HTERT RPE-1 (cell line): Measurements from ENCODE around the gene PCSK7.

Experiments used
- in situ Hi-C: fragments of 300-500 bp; cut with MboI; formaldehyde crosslinking; loops from 4 replicates; pipeline ENCODE4 v1.14.3; 2020; ENCODE audit warnings: low sequenced_read_pairs

Gene PCSK7

DNA sequence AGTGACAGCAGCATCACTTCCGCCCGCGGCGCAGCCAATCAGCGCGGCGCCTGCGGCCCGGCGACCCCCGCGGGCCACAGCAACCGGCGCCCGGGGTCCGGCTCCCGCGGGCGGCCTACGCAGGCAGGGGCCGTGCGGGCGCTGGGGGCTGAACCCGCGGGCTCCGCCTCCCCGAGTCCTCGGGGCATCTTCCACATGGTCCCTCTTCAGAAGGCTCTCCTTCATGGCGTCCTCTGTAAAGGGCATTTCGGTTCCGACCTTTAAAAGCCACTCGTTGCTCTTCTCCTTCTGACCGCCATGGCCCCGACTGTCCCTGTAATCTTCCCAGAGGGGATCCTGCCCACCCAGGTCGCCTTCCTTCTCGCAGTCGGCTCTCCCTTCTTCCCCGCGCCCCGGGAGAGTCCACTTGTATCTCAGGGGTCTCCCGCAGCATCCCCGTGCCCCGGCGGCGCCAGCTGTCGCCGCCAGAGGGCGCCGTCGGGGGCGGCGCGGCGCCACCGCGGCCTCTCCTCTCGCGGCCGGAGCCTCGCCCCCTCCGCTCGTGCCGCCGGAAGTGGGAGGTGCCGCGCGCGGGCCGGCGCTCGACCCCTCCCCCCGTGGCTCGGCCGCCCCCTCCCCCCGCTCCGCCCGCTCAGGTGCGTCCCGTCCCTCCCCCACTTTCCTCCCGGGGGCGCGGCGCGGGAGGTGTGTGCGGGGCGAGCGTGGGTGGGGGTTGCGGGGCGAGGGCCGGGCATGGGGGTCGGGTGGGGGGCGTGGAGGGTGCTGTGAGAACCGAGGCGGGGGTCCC, 412 bp upstream of the PCSK7 start, which contains the start of gene RNF214:
TSS of gene RNF214 (plus strand) at position 580 of the 787 bp plus-strand sequence. CDS start 1,602 bp downstream, outside the sequence.
- in situ Hi-C loops = no loop called here

DNA sequence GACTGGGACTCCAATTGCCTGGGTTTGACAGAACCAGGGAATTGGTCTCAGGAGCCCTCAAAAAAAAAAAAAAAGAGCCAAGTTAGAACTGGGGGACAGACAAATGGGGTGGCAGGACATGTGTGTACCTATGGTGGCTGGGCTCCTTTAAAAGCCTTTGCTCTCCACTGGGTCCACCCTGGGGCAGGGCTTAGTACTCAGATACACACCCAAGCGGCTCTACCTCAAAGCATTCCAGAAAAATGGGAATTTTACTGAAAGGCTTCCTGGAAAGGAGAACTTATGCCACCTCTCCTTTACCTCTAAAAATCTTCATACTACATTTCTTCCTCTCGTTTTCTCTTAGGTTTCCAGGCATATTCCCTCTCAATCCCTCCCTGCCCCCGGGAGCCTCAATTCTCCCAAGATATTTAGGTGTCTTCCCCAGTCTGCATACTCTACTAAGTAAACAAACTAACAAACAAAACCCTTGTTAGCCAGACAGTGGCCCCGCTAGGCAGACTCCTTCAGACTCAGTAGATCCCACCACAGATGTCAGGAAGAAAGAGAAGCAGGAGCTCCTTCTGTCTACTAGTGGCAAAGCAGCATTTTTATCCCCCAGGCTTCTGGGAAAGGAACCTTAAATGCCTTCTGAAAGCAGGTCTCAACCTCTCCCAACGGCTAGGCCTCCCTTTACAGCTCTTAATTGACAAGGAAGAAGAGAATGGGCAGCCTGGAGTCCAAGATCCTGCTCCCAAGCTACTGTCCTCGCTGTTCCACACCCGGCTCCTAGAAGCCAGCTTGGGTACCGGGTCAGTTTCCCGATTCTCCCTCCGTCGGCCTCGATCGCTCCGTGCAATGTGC, 653 bp downstream of the PCSK7 start:
- in situ Hi-C loops = no loop called here

DNA sequence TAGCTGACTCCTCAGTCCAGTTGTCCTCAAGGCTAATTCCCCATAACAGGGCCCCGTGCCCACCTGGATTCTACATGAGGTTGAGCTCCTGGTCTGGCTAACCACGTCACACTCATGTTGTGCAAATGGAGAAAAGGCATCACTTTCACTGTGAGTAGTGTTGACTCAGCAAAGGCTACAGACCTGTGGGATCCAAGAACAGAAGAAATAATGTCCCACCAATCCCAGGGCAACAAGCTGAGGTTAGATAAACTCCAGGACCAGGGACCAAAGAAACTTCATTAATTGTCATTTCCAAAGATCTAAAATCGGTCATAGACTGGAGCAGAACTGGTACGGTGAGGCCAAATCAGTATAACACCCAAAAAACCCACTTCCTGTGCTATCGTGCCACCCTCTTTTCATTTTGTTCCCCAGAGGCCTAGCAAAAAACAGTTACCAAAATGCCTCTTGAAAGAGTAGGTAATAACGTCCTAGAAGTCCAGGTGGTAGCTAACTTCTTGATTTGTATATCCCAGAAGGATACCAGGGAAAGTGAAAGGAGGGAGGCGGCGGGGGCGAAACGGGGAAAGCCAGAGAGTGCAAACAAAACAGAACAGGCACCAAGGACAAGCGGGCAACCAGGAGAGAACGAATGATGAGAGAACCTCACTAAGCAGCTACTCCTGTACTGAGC, 1.4 kb downstream of the PCSK7 start:
- in situ Hi-C loops = no loop called here

DNA sequence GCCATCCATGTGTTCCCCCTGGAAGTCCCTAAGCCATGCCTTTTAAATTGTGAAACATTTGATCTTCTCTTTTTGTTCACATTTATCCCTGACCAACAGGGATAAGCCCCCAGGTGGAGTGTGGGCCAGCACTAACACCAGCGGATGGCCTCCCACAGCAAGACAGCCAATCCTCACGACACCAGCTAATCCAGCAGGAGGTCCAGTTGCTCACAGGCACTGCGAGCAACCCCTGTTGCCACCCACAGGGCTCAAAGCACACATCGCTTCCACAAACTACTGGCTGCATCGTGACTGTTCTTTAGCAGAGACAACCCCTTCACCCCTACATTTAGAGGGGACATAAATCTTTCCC, 2.0 kb downstream of the PCSK7 start:
- in situ Hi-C loops = no loop called here

DNA sequence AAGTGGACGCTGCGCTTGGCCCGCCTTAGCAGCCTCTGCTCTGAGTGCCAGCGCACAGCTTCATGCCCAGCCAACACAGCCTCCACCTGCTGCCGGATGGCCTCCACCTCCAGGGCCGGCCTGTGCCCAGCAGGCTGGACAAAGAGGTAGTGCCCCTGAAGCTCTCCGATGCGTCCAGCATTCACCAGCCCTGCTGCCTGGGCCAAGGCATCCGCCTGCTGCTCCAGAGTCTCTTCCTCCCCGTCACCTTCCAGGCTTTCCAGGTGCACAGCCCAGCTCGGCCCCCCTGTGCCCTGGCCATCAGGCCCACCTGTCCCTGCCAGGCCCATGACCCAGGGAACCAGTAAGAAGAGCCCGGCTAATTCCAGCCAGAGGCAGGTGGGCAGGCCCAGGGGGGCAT, 2.5 kb downstream of the PCSK7 start:
- in situ Hi-C loops = no loop called here

DNA sequence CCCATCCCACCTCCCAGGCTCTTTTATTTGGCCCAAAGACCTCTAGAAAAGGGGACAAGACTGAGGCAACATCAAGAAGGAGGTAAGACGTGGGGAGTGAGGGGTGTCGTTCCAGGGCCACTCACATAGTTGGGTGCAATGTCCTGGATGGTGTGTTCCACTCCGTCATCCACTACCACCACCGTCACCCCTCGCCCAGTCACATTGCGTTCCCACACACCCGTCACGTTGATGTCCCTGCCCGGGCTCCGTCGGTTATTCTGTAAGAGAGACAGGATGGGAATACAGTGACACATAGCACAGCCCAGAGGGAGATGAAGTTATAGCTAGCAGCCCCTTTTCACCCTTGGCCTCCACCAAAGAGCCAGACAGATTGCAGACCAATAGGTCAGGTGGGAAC, 3.8 kb downstream of the PCSK7 start:
- in situ Hi-C loops = no loop called here

DNA sequence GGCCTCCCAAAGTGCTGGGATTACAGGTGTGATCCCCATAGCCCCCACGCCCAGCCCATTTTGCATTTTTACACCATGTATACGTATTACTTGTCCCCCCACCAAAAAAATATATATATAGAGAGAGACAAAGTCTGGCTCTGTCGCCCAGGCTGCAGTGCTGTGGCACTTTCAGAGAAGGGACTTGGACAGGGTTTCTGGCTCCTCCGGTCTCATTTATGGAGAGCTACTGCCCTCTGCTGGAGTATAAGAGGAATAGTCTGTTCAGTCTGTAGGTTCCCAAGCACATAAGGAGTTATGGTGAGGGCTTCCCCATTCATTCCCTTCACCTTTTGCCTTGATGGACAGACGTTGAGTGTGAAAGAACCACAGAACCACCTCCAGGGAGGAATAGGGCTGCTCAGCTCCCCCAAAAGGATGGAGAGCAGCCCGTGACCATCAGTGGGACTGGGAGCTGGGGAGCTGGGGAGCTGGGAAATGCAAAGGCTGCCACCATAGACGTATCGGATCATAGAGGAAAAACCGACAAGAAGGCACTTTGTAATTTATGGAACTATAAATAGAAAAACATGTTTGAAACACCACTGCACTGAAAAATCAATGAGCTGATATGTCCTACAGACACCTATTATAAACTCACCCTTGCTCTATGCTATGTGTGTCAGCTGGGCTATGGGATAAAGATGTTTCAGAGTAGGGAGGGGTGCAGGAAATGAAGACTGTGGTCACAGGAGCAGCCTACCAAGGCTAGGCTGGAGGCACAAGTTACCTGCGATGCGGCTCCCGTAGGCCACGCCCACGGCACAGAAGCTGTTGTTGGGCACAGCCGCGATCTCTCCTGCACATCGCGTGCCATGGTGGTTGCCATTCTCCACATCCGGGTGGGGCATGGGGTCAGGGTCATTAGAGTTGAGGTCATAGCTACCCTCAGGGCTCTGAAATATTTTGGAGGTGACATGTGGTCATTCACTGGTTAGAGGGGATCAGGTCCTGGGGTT, 5.2 kb downstream of the PCSK7 start:
- in situ Hi-C loops = no loop called here

DNA sequence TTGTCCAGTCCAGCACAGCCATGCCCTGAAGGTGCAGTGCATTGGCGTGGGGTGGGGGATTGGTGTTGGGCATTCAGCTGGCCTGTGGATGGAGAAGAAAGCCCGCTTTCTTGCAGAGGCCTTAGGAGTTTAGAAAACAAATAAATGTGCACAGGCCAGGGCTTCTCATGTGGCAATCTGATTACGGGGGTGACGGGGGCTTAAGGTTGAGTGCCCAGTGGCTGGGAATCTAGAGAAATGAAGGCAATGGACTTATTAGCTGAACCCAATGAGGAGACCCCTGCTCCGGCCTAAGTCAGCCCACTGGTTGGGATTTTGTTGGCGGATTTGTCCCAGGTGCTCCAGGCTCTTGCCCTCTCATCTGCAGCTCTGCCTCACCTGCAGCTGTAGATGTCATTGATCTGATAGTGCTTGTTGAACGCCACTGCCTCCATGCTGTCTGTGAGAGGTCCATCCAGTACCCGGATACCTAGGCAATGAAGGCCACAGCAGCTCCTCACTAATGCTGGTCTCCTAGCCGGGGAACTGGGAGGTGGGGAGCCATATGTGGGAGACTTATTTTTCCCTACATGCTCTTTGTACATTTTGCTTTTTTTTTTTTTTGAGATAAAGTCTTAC, 6.2 kb downstream of the PCSK7 start:
- in situ Hi-C loops = no loop called here

DNA sequence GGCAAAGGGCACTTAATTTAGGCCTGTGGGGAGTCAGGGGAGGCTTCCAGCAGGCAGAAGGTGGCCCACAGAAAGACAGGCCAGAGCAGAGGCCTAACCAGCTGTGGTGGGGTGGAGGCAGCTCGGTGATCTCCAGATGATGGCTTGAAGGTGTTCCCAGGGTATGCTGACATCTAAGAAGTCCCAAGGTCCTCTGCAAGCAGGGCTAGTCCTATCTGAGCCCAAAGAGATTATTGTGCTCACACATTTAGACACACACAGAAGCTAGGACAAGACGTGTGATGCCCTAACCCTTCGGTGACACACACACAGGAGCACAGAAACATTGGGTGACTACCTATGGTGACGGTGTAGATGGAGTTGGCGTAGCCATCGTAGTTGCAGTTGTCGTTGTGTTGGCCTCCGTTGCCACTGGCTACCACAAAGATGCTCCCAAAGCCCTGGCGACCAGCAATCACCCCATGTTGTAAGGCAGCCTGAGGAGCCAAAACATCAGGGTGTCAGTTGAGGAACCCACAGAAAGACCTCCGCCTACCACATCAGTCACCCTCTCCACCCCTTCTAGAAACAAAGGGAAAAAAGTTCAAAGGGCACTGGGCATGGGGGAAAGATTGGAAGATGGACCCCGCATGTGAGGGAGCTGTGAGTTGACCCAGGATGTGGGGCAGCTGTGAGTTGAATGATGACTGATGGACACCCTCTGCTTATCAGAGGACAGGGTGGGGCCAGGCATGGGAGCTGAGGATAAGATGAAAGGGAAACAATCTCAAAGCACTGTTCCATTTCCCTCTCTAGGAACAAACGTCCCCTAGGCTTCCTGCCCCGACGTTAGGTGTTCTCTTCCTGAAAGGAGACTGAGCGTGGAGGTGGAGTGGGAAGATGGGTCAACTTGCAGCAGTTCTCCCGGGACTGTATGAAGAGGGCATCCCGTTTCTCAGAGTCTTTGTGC, 7.9 kb downstream of the PCSK7 start:
- in situ Hi-C loops = no loop called here

DNA sequence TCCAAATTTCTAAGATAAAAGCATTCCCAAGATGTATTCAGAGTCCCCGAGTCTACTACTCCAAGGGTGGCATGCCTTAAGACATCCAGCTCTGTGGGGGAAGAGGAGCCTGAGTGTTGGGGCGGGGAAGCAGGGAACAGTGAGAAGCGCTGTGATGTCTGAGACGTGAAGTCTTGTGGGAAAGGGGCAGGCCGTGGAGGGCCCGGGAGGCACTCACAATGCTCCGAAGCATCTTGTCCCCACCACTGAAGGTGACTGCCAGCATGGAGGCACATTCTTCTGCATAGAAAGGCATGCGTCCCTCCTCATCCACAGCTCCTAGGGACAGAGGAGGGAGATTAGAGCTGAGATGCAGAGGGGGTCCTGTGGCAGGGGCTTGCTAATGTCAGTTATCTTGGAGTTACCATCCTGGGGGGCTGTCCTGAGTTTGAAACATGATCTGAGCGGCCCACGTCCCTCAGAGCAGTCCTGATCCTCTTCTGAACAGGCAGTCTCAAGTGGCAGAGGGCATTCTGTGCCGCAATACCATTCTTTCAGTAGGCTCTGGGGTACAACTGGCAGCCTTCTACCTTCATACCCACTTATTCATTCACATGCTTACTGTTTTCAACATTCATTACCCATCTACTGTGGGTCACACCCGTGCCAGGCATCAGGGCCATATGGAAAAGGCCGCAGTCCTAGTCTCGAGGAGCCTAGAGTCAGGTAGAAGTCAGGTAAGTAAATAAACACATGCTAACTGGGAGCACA, 8.7 kb downstream of the PCSK7 start:
- in situ Hi-C loops = no loop called here

DNA sequence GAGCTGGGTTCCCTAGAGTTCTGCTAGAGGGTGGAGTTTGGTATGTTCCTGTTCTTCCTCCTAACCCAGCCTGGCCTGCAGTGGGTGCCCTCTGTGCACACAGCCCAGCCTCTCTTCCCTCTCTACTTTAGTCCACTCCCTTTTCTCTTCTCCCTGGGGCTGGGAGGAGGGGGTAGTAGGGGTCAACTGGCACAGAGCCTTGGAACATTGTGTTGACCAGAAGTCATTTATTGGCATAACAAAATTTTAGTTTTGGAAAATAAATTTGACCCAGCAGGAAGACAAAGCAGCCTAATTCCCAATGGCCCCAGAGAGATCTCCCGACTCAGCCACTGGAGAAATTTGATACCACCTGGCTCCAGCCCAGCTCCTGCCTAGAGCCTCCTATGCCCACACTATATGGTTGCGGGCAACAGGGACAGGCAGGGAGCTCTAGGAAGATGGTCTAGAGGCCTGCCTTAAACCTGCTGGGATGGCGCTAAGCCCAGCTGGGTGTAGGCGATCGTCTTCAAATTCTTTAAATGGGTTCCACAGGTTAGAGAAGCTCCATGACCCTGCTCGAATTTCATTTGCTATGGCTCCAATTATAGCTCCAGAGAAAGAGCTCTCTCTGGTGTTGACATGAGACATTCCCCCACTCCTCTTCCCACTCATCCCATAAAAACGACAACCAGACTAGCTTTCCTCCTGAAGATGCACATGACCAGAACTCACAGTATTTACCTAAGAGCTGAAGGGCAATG, 9.9 kb downstream of the PCSK7 start:
- in situ Hi-C loops = no loop called here

DNA sequence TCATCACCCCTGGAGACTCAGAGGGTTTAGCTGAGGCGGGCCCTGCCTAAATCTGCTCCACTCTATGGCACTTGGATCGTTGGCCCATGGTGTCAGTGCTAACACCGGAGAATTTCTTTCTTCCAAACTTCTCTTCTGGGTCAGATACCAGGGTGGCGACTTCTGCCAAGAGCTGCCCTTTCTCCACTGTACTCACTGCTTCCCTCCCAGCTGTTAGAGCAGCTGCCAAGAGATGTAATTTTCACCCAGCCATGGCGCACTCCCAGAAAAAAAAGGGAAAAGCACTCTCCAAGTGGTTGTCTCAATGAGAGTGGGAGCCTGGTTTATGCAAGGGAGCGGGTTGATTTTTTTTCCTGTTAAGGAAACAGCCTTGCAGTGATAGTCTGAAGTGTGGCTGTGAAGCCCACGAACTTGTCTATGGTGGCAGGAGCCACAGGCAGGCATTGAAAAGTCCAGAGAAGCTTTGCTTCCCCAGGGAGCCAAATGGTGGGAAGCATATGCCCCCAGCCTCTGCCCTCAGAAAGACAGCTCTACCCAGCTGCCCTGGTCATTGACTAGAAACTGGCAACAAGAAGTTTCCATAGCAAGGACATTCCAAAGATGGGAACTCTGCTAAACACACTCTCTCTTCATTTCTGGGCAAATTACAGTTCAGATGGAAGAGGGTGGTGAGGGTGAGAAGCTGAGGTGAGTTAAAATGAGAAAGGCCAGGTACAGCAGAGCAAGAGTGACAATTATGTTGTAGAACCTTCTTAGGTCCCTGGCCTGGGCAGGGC, 10.7 kb downstream of the PCSK7 start:
- in situ Hi-C loops = no loop called here

DNA sequence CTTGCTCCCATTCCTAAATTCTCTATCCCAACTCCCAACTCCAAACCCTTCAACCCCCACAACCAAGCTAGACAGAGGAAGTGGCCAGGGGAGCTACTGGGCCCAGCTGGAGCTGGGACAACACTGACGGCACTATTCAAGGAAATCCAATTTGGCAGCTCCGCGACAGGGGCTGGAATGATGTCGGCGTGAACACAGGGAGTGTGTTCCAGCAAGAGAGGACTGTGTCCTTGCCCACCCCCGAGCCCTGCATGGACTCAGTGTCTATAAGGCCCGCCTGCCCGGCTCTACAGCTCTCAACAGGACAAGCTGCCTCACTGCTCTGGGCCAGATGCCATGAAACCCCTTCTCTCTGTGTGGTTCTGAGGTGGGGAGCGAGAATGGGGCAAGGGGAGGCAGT, 11.3 kb downstream of the PCSK7 start:
- in situ Hi-C loops = no loop called here

DNA sequence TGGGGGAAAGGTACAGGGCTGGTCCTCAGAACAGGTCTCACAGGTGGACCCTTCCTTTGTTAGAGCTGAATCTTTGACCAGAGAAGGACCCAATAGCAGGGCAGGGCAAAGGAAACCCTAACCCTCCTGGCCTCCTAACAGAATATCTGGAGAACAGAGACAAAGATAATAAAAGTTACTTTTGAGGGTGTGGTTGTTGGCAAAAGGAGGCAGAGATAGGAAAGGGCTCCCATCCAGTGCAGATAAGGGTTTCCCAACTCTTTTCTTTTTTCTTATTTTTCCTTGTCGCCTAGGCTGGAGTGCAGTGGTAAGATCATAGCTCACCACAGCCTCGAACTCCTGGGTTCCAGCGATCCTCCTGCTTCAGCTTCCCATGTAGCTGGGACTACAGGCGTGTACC, 11.9 kb downstream of the PCSK7 start:
- in situ Hi-C loops = no loop called here

DNA sequence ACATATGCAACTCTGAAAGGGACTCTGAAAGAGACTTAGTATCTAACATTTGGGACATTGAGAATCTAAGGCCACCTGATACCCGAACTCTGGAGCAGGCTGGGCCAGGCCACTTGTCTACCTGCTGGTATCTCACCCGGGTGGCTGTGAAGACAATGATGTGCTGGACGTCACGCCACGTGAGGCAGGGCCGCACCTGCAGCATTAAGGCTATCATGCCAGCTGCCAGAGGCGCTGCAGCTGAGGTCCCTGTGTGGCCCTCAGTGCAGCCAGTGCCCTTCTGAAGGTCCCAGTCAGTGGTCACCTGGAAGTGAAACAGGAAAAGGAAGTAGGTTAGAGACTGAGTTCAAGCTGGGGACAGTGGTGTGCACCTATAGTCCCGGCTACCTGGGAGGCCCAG, 12.4 kb downstream of the PCSK7 start:
- in situ Hi-C loops = no loop called here

DNA sequence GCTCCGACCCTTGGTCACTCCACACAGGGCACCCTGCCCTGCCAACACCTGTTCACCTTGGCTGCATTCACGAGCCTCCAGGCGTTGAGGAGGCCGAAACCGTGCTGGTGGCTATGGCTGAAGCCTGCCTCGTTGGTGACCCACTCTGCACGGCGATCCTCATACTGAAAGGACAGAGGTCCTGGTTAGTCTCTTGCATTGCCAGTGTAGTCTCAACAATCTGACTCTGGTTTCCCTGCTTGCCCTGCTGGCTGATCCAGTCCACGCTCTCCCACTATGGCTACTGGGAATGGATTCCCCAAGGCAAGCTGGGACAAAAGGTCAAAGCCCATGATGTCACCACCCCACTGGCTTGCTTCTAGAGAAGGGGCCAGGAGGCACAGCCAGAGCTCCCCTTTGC, 12.9 kb downstream of the PCSK7 start:
- in situ Hi-C loops = no loop called here
